SU-DHL-6 (cell line): ENCODE results near the gene SORCS2.

Experiments
- EZH2phosphoT487 ChIP-seq: fragments of 200-600 bp; sonication (generic), shearing (Covaris generic); conservative IDR thresholded peaks from 2 replicates; pipeline ENCODE4 v1.6.1; 2018; ENCODE audit warnings: mild to moderate bottlenecking, antibody characterized with exemption, low read length, moderate library complexity, mixed read lengths
- TF ChIP-seq, protein P1 (sequence below): fragments of 200-600 bp; sonication (generic); IDR thresholded peaks from one replicate; pipeline ENCODE4 v1.5.1; 2017; ENCODE audit warnings: antibody characterized with exemption, mild to moderate bottlenecking, low read length, moderate library complexity; ENCODE audit not compliant: insufficient read depth, poor library complexity, severe bottlenecking

DNA sequence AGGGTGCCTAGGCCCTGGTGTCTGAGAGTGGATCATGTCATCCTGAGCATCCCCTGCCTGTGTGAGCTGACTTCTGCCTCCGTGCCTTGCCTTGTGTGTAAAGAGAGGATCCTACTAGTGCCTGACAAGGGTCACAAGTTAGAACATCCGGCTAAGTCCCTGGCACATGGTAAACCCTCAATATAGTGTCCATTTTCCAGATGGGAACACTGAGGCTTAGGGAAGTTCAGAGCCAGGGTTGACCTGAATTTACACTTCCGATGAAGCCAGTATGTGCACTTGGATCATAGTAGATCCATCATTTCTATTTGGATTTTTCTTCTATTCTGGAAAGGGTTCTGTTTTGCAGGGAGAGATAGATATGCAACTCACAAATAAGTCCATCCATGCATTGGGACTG lies 254.9 kb downstream of the SORCS2 start:
- TF ChIP-seq EZH2phosphoT487: no peak
- TF ChIP-seq, protein P1, sequence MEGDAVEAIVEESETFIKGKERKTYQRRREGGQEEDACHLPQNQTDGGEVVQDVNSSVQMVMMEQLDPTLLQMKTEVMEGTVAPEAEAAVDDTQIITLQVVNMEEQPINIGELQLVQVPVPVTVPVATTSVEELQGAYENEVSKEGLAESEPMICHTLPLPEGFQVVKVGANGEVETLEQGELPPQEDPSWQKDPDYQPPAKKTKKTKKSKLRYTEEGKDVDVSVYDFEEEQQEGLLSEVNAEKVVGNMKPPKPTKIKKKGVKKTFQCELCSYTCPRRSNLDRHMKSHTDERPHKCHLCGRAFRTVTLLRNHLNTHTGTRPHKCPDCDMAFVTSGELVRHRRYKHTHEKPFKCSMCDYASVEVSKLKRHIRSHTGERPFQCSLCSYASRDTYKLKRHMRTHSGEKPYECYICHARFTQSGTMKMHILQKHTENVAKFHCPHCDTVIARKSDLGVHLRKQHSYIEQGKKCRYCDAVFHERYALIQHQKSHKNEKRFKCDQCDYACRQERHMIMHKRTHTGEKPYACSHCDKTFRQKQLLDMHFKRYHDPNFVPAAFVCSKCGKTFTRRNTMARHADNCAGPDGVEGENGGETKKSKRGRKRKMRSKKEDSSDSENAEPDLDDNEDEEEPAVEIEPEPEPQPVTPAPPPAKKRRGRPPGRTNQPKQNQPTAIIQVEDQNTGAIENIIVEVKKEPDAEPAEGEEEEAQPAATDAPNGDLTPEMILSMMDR: no peak
